BE2C (cell line): ENCODE measurements around the gene VSIG2.

Experiments used
- DNase-seq: peaks from one replicate; pipeline ENCODE4 v3.0.0-alpha.2; 2020
- H3K27me3 ChIP-seq: fragments of 250-450 bp; sonication (Bioruptor Pico); 2 replicates; pipeline ENCODE4 v1.5.1; 2020; ENCODE audit warnings: mild to moderate bottlenecking
- H3K36me3 ChIP-seq: fragments of 250-450 bp; sonication (Bioruptor Pico); 2 replicates; pipeline ENCODE4 v1.5.1; 2020; ENCODE audit warnings: mild to moderate bottlenecking
- H3K4me1 ChIP-seq: fragments of 250-450 bp; sonication (Bioruptor Pico); 2 replicates; pipeline ENCODE4 v1.5.1; 2020
- H3K4me3 ChIP-seq: 2 replicates; pipeline ENCODE4 v1.5.1; 2011; ENCODE audit warnings: low read depth, low read length
- H3K9me3 ChIP-seq: fragments of 250-450 bp; sonication (Bioruptor Pico); 2 replicates; pipeline ENCODE4 v1.5.1; 2020
- TF ChIP-seq, protein P1 (sequence below): IDR thresholded peaks from 2 replicates; pipeline ENCODE4 v1.5.1; 2012; ENCODE audit warnings: mild to moderate bottlenecking, low read depth, low read length

VSIG2 gene

DNA sequence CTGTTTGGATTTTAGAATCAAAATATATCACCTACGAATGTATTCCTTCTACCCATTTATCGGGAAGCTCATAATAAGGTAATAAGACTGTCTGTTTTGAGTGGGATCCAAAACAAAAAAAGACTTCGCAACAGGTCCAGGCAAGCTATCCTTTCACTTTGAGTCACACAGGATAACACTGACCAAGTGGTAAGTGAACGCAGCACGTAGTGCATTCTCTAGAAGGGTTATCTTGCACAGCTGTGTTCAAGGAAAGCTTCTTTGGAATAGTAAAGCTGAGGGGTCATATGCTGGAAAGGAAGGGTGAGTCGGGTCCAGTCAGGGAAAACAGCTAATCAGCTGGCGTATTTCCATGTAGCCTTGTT is 34.7 kb downstream of the VSIG2 start:
- H3K4me3 ChIP-seq = no peak overlapping the region
- no peak for DNase-seq
- no peaks in the 10 kb centered on the region for H3K4me1 ChIP-seq
- TF ChIP-seq, protein P1, sequence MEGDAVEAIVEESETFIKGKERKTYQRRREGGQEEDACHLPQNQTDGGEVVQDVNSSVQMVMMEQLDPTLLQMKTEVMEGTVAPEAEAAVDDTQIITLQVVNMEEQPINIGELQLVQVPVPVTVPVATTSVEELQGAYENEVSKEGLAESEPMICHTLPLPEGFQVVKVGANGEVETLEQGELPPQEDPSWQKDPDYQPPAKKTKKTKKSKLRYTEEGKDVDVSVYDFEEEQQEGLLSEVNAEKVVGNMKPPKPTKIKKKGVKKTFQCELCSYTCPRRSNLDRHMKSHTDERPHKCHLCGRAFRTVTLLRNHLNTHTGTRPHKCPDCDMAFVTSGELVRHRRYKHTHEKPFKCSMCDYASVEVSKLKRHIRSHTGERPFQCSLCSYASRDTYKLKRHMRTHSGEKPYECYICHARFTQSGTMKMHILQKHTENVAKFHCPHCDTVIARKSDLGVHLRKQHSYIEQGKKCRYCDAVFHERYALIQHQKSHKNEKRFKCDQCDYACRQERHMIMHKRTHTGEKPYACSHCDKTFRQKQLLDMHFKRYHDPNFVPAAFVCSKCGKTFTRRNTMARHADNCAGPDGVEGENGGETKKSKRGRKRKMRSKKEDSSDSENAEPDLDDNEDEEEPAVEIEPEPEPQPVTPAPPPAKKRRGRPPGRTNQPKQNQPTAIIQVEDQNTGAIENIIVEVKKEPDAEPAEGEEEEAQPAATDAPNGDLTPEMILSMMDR = no peak
- peaks cover 22% of the 10 kb centered on the region for H3K27me3 ChIP-seq
- no peaks in the 10 kb centered on the region for H3K36me3 ChIP-seq
- no peaks in the 10 kb centered on the region for H3K9me3 ChIP-seq

DNA sequence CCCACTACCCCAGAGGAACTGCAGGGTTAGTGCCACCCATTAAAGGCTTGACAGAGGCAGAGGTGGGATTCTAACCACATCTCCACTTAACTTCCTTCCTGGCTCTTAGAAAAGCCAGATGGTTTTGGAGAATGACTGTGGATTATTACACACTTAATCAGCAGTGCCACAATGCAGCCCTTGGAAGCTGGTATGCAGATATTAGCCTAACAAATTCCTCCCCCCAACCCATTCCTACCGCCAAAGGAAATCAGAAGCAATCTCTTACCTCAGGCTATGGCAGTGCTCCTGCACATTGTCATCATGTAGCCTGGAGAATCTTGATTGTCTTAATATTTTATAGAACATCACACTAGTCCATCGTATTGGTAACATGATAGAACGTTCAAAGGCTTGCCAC is 35.5 kb downstream of the VSIG2 start:
- TF ChIP-seq, protein P1 = no peak
- no peaks in the 10 kb centered on the region for H3K36me3 ChIP-seq
- no peak overlapping the region for H3K4me3 ChIP-seq
- no peak for DNase-seq
- H3K27me3 ChIP-seq = peaks cover 22% of the 10 kb centered on the region
- H3K9me3 ChIP-seq = no peaks in the 10 kb centered on the region
- H3K4me1 ChIP-seq = no peaks in the 10 kb centered on the region

DNA sequence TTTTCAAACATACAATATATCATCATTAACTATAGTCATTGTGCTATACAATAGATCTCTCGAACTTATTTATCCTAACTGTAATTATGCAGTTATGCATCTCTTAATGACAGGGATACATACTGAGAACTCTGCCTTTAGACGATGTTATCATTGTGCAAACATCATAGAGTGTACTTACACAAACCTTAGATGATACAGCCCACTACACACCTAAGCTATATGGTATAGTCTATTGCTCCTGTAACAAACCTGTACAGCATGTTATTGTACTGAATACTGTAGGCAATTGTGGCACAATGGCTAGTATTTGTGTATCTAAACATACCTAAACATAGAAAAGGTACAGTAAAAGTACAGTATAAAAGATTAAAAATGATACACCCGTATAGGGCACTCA is 39.7 kb downstream of the VSIG2 start:
- no peak for DNase-seq

DNA sequence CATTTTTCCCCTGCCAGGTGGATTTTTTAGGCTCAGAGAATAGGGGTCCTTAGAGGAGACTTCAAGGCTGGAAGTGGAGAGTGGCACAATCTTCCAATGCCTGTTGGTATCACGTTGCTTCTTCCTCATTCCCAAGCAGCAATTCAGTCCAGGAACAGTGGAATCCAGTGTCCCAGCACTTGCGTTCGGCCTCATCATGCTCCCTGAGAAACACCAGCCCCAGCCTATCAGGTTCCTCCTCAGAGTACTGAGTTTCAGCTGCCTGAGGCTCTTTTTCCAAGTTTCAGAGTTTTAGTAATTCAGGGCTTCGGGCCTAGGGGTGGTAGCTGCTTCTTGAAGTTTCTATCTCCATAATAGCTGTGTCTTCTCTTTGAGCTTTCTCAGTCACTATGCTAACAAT is 44.2 kb downstream of the VSIG2 start:
- Histone ChIP-seq H3K9me3 (no peaks in the 10 kb centered on the region), H3K4me3 (no peak overlapping the region), H3K36me3 (no peaks in the 10 kb centered on the region), H3K4me1 (no peaks in the 10 kb centered on the region), H3K27me3 (peaks cover 27% of the 10 kb centered on the region)
- TF ChIP-seq, protein P1 = no peak
- DNase-seq = no peak

More for the DNA sequence above, 39.7 kb downstream of the VSIG2 start:
- TF ChIP-seq, protein P1 = no peak
- Histone ChIP-seq H3K27me3 (peaks cover 25% of the 10 kb centered on the region), H3K4me3 (no peak overlapping the region), H3K36me3 (no peaks in the 10 kb centered on the region), H3K4me1 (no peaks in the 10 kb centered on the region), H3K9me3 (no peaks in the 10 kb centered on the region)

DNA sequence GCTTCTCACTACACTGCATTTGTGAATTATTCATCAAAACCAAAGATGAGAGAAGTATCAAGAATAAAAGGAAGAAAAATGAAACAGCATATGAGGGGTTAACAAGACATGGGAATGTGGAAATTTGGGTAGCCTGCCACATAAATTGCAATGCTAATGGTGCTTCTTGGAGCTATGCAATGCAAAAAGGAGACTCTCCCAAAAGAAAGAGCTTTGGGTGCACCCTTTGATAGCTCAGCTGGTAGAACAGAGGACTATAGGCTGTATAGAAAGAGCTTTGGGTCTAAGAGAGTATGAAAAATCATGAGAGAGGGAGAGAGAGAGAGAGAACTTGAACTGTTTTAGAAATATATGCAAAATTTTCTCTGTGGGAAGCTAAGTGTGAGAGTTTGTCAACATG is 52.0 kb downstream of the VSIG2 start:
- no peak for DNase-seq
- TF ChIP-seq, protein P1 = no peak
- H3K4me3 ChIP-seq = no peak overlapping the region
- H3K9me3 ChIP-seq = no peaks in the 10 kb centered on the region
- H3K36me3 ChIP-seq = no peaks in the 10 kb centered on the region
- H3K27me3 ChIP-seq = no peaks in the 10 kb centered on the region; the same call in 1 of the 2 replicates
- no peaks in the 10 kb centered on the region for H3K4me1 ChIP-seq

DNA sequence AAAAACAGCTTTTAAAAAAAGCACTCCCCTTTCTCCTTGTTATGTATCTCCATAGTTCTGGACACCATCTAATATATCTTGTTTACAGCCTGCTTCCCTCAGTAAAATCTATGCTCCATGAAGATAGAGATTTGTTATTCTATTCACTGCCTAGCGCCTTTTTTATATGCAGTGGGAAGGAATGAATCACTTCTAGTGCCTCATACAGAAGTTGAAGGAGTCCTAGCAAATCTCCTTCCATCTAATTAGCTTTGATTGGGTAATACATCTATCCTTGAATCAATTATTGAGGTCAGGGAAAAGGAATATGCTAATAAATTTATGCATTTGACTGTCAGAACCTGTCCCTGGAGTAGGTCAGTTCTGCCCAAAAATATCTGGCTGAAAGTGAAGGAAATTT is 52.5 kb downstream of the VSIG2 start:
- no peak for DNase-seq
- TF ChIP-seq, protein P1 = no peak
- Histone ChIP-seq H3K36me3 (no peaks in the 10 kb centered on the region), H3K9me3 (no peaks in the 10 kb centered on the region), H3K4me3 (no peak overlapping the region), H3K4me1 (no peaks in the 10 kb centered on the region), H3K27me3 (no peaks in the 10 kb centered on the region; the same call in 1 of the 2 replicates)
